ENCODE results near the gene TNFRSF1A. TPM values are rescaled to one million over a fixed set of nuclear protein-coding genes. Genes with fewer than 3 reads are reported as not detected.

TNFRSF1A gene
- total and polyA plus RNA-seq, 4 donors, result 36.9 to 144 (median 88.4) TPM

- no peak for TF ChIP-seq RXRA (IDR thresholded peaks at IDR 0.05)
- TF ChIP-seq HNF4G (IDR thresholded peaks at IDR 0.05), result no peak
- TF ChIP-seq FOXA1 (IDR thresholded peaks at IDR 0.05), result no peak
- no peak for TF ChIP-seq GABPA (IDR thresholded peaks at IDR 0.05 in 1 of 2, conservative IDR thresholded peaks at IDR 0.05 in 1 of 2)
- no peak for TF ChIP-seq REST (IDR thresholded peaks at IDR 0.05)
- no peak for TF ChIP-seq ATF3 (IDR thresholded peaks at IDR 0.05)
- TF ChIP-seq YY1 (IDR thresholded peaks at IDR 0.05), result no peak
- no peak for TF ChIP-seq EGR1 (IDR thresholded peaks at IDR 0.05; ENCODE audit: low read depth in 2 of 2)
- no peak for TF ChIP-seq FOXA2 (IDR thresholded peaks at IDR 0.05)
- TF ChIP-seq SP1 (IDR thresholded peaks at IDR 0.05), result no peak
- no peak for TF ChIP-seq TAF1 (conservative IDR thresholded peaks at IDR 0.05)
- TF ChIP-seq RAD21 (IDR thresholded peaks at IDR 0.05), result no peak
- TF ChIP-seq ZBTB33 (IDR thresholded peaks at IDR 0.05), result no peak
- no peak for TF ChIP-seq NR2F2 (IDR thresholded peaks at IDR 0.05)
- Histone ChIP-seq H3K4me1 (ENCODE audit: control insufficient read depth in 4 of 4, insufficient read depth in 4 of 4, low read length in 3 of 4) (peaks cover 4 to 69% (median 50%) of the 10 kb centered on the region in 4 donors), H3K27ac (ENCODE audit: low read depth in 1 of 2, low read length in 2 of 2) (peak overlapping the region; percentile 98 to 99), H3K4me3 (ENCODE audit: low read depth in 1 of 3, low read length in 3 of 3) (peak overlapping the region in 1 of 3 donors; percentile 43), H3K9ac (ENCODE audit: low read depth in 1 of 2, low read length in 2 of 2) (no peak overlapping the region), H3K36me3 (ENCODE audit: control insufficient read depth in 4 of 4, insufficient read depth in 3 of 4, low read depth in 1 of 4, low read length in 3 of 4) (peaks cover 18 to 42% (median 38%) of the 10 kb centered on the region in 4 donors), H3K27me3 (ENCODE audit: control insufficient read depth in 4 of 4, insufficient read depth in 4 of 4, low read length in 3 of 4) (no peaks in the 10 kb centered on the region), H3K9me3 (ENCODE audit: control insufficient read depth in 4 of 4, low read length in 3 of 4) (no peaks in the 10 kb centered on the region)
- no peak for DNase-seq (ENCODE audit: low spot score)
- 44% methylated on average over 5 of the region's 5 CpGs for WGBS
Measured at GRCh38 chr12:6334359-6334758, 7.5 kb downstream of the TNFRSF1A start.

GRCh38 chr12:6333566-6333965 lies 8.3 kb downstream of the TNFRSF1A start:
- H3K9ac ChIP-seq (ENCODE audit: low read depth in 1 of 2, low read length in 2 of 2), result no peak overlapping the region
- H3K27me3 ChIP-seq (ENCODE audit: control insufficient read depth in 4 of 4, insufficient read depth in 4 of 4, low read length in 3 of 4), result no peaks in the 10 kb centered on the region
- peaks cover 25 to 50% (median 44%) of the 10 kb centered on the region in 4 donors for H3K36me3 ChIP-seq (ENCODE audit: control insufficient read depth in 4 of 4, insufficient read depth in 3 of 4, low read depth in 1 of 4, low read length in 3 of 4)
- peak overlapping the region; percentile 98 to 99 for H3K27ac ChIP-seq (ENCODE audit: low read depth in 1 of 2, low read length in 2 of 2)
- no peak for DNase-seq (ENCODE audit: low spot score)
- H3K9me3 ChIP-seq (ENCODE audit: control insufficient read depth in 4 of 4, low read length in 3 of 4), result no peaks in the 10 kb centered on the region
- 80% methylated on average over 9 of the region's 9 CpGs for WGBS
- H3K4me1 ChIP-seq (ENCODE audit: control insufficient read depth in 4 of 4, insufficient read depth in 4 of 4, low read length in 3 of 4), result peaks cover 4 to 61% (median 42%) of the 10 kb centered on the region in 4 donors
- H3K4me3 ChIP-seq (ENCODE audit: low read depth in 1 of 3, low read length in 3 of 3), result no peak overlapping the region
- no peak for TF ChIP-seq RXRA (IDR thresholded peaks at IDR 0.05)
- TF ChIP-seq ATF3 (IDR thresholded peaks at IDR 0.05), result no peak
- TF ChIP-seq REST (IDR thresholded peaks at IDR 0.05), result no peak
- TF ChIP-seq ZBTB33 (IDR thresholded peaks at IDR 0.05), result no peak
- TF ChIP-seq HNF4A (conservative IDR thresholded peaks at IDR 0.05), result no peak
- TF ChIP-seq RAD21 (IDR thresholded peaks at IDR 0.05), result no peak
- no peak for TF ChIP-seq MAX (IDR thresholded peaks at IDR 0.05)
- no peak for TF ChIP-seq TAF1 (conservative IDR thresholded peaks at IDR 0.05)
- TF ChIP-seq CTCF (IDR thresholded peaks at IDR 0.05; ENCODE audit: low read depth, low read length, missing input control), result no peak
- no peak for TF ChIP-seq SP1 (IDR thresholded peaks at IDR 0.05)

Data from liver (tissue), 9 donors.